K562 (cell line): Measurements from ENCODE around the gene MMP23B. TPM values are rescaled to one million over a fixed set of nuclear protein-coding genes. Genes with fewer than 3 reads are reported as not detected.

Source experiments
- BCLAF1 ChIP-seq, 2 experiments: fragments of 450-650 bp in 1 of 2; IDR thresholded peaks; 2 replicates each; pipeline ENCODE4 v1.6.1; 2011 to 2017; ENCODE audit warnings: low read depth in 2 of 2, antibody characterized with exemption in 1 of 2, borderline replicate concordance in 1 of 2, low read length in 1 of 2, mild to moderate bottlenecking in 1 of 2, mixed read lengths in 1 of 2; ENCODE audit not compliant: control insufficient read depth in 1 of 2
- CBX8 ChIP-seq: fragments of 200-600 bp; sonication (generic); IDR thresholded peaks from 2 replicates; pipeline ENCODE4 v1.6.1; 2012; ENCODE audit warnings: borderline replicate concordance, mixed run types, low read depth, mild to moderate bottlenecking, moderate library complexity, mixed read lengths, low read length, control low read depth, inconsistent platforms; ENCODE audit not compliant: poor library complexity, severe bottlenecking; ENCODE audit errors: extremely low read depth
- HOXB6 ChIP-seq: fragments of 250-450 bp; sonication (Bioruptor Pico); IDR thresholded peaks from 2 replicates; pipeline ENCODE4 v1.5.1; 2022; ENCODE audit warnings: mild to moderate bottlenecking, borderline replicate concordance
- ILK ChIP-seq: fragments of 450-650 bp; IDR thresholded peaks from 2 replicates; pipeline ENCODE4 v1.6.1; 2016; ENCODE audit warnings: missing genetic modification characterization, low read depth, mild to moderate bottlenecking, missing compliant biosample characterization, moderate library complexity, borderline replicate concordance
- KDM2B ChIP-seq: fragments of 250-450 bp; sonication (Bioruptor Pico); IDR thresholded peaks from 2 replicates; pipeline ENCODE4 v1.8.0; 2021; ENCODE audit warnings: mild to moderate bottlenecking, moderate library complexity
- ZNF277 ChIP-seq: fragments of 250-450 bp; sonication (Bioruptor Pico); IDR thresholded peaks from 2 replicates; pipeline ENCODE4 v1.8.0; 2022; ENCODE audit warnings: inconsistent platforms, mild to moderate bottlenecking, moderate library complexity, borderline replicate concordance
- ZNF449 ChIP-seq: fragments of 250-450 bp; sonication (Bioruptor Pico); IDR thresholded peaks from 2 replicates; pipeline ENCODE4 v1.8.0; 2022; ENCODE audit warnings: moderate library complexity, mild to moderate bottlenecking, inconsistent platforms
- polyA plus RNA-seq, 8 experiments: library from polyadenylated mRNA; depleted of rRNA in 4 of 8; stranded (reverse) in 5 of 8; unstranded in 3 of 8; fragments of >200 nt; fragmentation: Nextera tagmentation in 2 of 8; fragmentation: Illumina TruSeq in 1 of 8; extraction: Ambion mirVana in 2 of 8; extraction: Trizol in 1 of 8; gene quantifications; 2 replicates each; pipeline versions ENCODE4 v1.2.1 to v1.2.3, GENCODE V29; 2011 to 2014; ENCODE audit warnings: inconsistent platforms in 1 of 8, missing spikeins in 1 of 8
- total RNA-seq, 7 experiments: library from RNA; depleted of rRNA in 6 of 7; stranded (reverse); fragments of >200 nt in 6 of 7; fragmentation: Illumina TruSeq in 2 of 7; extraction: Trizol in 2 of 7; gene quantifications; 2 replicates each; pipeline versions ENCODE4 v1.2.1 to v1.2.3, GENCODE V29; 2011 to 2021; ENCODE audit warnings: low replicate concordance in 1 of 7

MMP23B gene
- total and polyA plus RNA-seq, 9 of the 15 experiments (the other 6 are each of a cell fraction or from before 2014, with no cell fraction given) = 0.28 to 1.2 (median 0.41) TPM; not detected in 5

- no peak for TF ChIP-seq BCLAF1 (IDR thresholded peaks at IDR 0.05; ENCODE audit: borderline replicate concordance in 1 of 2, control insufficient read depth in 1 of 2, low read depth in 2 of 2, low read length in 1 of 2)
- no peak for TF ChIP-seq CBX8
- no peak for TF ChIP-seq ZNF449 (CRISPR knock-in tag)
- no peak for TF ChIP-seq HOXB6
- no peak for TF ChIP-seq KDM2B (CRISPR knock-in tag)
- TF ChIP-seq ZNF277 (CRISPR knock-in tag) = no peak
- TF ChIP-seq ILK (tag) = no peak
These were observed 21.2 kb upstream of the MMP23B start (continued) for GRCh38 chr1:1610796-1611195.
